Rectal smooth muscle tissue (tissue), 1 donor: ENCODE measurements around the gene CHRM5.

Source experiments
- H3K27ac ChIP-seq: one replicate; pipeline ENCODE4 v1.7.0; 2013; ENCODE audit warnings: low read depth, low read length, inconsistent platforms
- H3K27me3 ChIP-seq: one replicate; pipeline ENCODE4 v1.7.0; 2013; ENCODE audit warnings: low read length; ENCODE audit not compliant: control insufficient read depth, insufficient read depth
- H3K36me3 ChIP-seq: one replicate; pipeline ENCODE4 v1.7.0; 2013; ENCODE audit warnings: low read length; ENCODE audit not compliant: control insufficient read depth, insufficient read depth
- H3K4me1 ChIP-seq: one replicate; pipeline ENCODE4 v1.7.0; 2013; ENCODE audit warnings: low read length; ENCODE audit not compliant: control insufficient read depth, insufficient read depth
- H3K4me3 ChIP-seq: one replicate; pipeline ENCODE4 v1.7.0; 2013; ENCODE audit warnings: low read length
- H3K9ac ChIP-seq: one replicate; pipeline ENCODE4 v1.7.0; 2013; ENCODE audit warnings: low read length

The CHRM5 gene

DNA sequence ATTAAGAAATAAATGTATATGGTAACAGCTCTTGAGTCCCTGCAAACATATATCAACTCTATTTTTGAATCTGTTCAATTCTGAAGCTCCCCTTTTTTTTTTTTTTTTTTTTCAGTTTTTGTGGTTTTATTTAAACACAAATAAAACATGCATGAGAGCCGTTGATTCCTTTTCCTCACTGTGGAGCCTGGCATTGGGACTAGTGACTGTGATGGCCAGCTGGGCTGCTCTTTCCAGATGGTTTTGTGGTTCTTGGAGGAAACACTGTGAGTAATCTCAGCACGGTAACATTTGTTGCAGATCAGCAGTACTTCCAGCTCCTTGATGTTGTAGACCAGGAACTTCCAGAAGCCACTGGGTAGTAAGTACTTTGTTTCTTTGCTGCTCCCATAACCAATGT is 117.4 kb downstream of the CHRM5 start:
- H3K36me3 ChIP-seq: peaks cover 5% of the 10 kb centered on the region
- no peaks in the 10 kb centered on the region for H3K4me1 ChIP-seq
- no peak overlapping the region for H3K9ac ChIP-seq
- no peaks in the 10 kb centered on the region for H3K27me3 ChIP-seq
- no peak overlapping the region for H3K4me3 ChIP-seq
- H3K27ac ChIP-seq: no peak overlapping the region

DNA sequence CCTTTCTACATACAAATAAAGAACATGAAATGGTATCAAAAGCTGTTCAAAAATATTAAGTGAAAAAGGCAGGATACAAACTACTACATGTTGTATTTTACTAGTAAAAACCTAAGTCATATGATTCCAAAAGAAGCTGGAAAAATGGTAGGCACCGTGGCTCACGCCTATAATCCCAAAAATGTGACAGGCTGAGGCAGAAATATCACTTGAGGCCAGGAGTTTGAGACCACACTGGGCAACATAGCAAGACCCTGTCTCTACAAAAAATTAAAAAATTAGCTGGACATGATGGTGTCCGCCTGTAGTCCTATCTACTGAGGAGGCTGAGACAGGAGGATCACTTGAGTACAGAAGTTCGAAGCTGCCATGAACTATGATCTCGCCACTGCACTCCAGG is 131.6 kb downstream of the CHRM5 start:
- no peaks in the 10 kb centered on the region for H3K27me3 ChIP-seq
- H3K36me3 ChIP-seq: no peaks in the 10 kb centered on the region

DNA sequence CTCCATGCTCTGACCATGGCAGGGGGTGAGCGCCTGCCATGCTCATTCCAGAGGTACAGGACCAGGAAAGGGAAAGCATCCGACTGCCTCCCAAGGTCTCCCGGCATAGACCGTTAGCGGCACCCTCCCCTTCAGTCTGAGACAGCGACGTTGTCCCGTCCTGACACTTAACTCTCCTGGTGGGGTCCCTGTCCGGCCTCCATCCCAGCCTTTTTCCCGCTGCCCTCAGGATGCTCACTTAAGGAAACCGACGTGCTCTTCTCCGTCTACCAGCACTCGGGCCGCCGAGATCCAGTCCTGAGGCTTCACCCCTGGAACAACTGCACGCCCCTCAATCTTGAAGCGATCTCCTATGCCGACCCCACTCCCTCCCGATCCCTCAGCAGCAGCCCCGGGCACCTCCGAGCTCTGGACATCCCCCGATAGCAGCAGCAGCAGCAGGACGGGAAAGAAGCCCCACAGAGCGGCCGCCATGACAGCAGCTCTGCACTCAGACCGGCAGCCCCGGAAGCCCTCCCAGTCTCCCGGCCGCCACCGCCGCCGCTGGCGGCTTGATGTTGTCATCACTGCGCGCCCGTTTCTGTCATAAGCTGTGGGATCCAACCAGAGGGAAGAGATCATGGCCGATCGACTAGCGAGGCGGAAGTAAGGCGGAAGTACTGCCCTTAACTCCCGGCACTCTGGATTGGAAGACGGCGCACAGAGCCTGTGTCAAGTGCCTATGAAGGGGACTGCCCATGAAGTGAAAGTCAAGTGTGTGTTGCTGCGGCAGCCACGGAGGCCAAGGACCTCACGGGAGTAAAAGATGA is 133.3 kb downstream of the CHRM5 start, which contains the start of the genes EMC7 and PGBD4:
TSS of gene EMC7 (minus strand) at position 497 of the 809 bp plus-strand sequence. CDS start at position 474, 23 bp downstream.
TSS of gene PGBD4 (plus strand) at position 718 of the 809 bp plus-strand sequence. CDS start 449 bp downstream, outside the sequence.
- Histone ChIP-seq H3K4me3 (peak within 1 kb of the TSS; percentile 98), H3K36me3 (no peaks in the 10 kb centered on the region), H3K27ac (peak within 1 kb of the TSS; percentile 89), H3K4me1 (peaks cover 6% of the 10 kb centered on the region), H3K27me3 (no peaks in the 10 kb centered on the region), H3K9ac (peak within 1 kb of the TSS; percentile 95)

More for the DNA sequence above, 131.6 kb downstream of the CHRM5 start:
- no peak overlapping the region for H3K27ac ChIP-seq
- peak overlapping the region; percentile 1 for H3K4me3 ChIP-seq
- no peak overlapping the region for H3K9ac ChIP-seq
- peaks cover 6% of the 10 kb centered on the region for H3K4me1 ChIP-seq

DNA sequence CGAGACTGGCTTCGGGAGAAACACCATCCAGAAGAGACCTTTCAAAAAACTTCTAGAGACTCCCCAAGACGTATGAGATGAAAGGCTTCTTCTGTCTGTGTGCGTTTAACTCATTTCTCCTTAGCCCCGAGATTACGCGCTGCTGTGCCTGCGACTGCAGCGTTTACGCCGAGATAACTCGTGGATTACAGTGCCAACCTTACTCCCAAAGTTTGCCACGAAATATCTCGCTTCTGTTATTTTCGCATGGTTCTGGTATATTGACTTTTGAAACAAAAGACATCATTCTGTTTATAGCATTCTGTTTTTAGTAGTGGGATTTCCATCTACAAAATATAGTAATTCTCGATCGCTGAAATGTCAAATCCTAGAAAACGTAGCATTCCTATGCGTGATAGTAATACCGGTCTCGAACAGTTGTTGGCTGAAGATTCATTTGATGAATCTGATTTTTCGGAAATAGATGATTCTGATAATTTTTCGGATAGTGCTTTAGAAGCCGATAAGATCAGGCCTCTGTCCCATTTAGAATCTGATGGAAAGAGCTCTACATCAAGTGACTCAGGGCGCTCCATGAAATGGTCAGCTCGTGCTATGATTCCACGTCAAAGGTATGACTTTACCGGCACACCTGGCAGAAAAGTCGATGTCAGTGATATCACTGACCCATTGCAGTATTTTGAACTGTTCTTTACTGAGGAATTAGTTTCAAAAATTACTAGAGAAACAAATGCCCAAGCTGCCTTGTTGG is 134.1 kb downstream of the CHRM5 start:
- Histone ChIP-seq H3K4me3 (peak overlapping the region; percentile 90), H3K27me3 (no peaks in the 10 kb centered on the region), H3K4me1 (peaks cover 6% of the 10 kb centered on the region), H3K36me3 (no peaks in the 10 kb centered on the region), H3K9ac (peak overlapping the region; percentile 71), H3K27ac (peak overlapping the region; percentile 89)

DNA sequence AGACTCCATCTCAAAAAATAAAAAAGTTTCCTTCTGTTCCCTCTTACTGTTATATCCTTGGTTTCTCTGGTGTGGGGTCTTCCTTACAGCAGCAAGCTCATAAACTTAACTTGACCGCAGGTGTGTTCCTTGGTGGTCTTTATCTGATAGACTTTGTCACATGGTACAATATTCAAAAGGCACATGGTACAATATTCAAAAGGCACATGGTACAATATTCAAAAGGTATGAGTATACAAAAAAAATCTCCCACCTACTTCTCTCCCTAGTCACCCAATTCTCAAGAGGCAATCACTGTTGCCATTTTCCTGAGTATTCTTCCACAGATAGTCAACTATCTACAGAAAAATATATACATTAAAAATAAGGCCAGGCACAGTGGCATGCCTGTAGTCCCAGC is 138.1 kb downstream of the CHRM5 start:
- Histone ChIP-seq H3K4me3 (no peak overlapping the region), H3K36me3 (no peaks in the 10 kb centered on the region), H3K4me1 (peaks cover 6% of the 10 kb centered on the region), H3K27me3 (no peaks in the 10 kb centered on the region), H3K9ac (no peak overlapping the region), H3K27ac (no peak overlapping the region)

DNA sequence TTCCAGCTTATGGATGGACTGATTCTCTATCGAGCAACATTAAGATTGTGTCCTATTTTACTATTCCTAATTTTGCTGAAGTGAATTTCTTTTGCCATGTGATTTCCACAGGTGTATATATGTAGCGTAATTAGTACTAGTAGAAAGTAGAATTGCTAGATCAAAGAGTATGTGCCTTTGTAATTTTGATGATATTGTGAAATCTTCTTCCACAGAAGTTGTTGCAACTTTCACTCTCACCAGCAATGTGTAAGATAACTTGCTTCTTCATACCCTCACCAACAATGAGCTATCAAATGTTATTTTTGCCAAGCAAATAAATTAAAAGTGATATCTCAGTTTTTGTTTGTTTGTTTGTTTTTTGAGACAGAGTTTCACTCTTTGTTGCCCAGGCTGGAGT is 139.0 kb downstream of the CHRM5 start:
- H3K36me3 ChIP-seq: no peaks in the 10 kb centered on the region
- H3K27ac ChIP-seq: no peak overlapping the region
- no peak overlapping the region for H3K4me3 ChIP-seq
- no peak overlapping the region for H3K9ac ChIP-seq
- H3K27me3 ChIP-seq: no peaks in the 10 kb centered on the region
- H3K4me1 ChIP-seq: peaks cover 6% of the 10 kb centered on the region

DNA sequence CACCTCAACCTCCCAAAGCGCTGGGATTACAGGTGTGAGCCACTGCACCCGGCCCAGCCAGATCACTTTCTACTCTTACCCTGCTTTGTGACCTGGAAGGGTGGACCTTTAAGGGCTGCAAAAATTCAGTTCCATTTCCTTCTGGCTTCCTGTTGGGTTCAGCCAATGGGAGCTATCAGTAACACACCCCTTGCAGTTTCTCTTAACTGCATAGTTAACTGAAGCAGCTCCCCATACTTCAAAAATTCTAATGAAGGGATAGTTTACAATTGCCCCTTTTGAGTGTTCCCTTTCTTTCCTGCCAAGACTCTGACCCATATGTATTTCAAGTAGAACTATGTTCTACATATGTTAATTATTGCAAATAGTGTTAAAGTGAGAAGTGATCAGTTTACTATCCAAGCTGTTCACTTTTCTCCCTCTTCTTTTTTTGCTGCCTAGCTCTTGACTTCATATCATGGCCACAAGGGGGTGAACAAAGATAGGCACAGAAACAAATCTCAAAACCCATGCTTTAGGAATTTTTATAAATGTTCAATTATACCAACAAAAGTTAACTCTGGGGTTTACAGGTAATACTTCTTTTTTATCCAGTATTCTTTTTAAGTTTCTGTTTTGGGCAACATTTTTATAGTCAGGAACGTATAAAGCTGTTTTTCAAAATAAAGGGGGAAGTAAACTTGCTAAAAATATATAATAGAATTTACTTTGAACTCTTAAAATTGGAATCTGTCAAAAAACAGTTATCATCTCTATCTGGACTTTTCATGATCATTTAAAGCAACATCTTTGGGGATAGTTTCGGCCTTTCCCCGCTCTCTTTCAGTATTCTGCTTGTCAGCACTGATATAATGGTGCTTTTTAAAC is 141.7 kb downstream of the CHRM5 start:
- no peaks in the 10 kb centered on the region for H3K36me3 ChIP-seq
- no peak overlapping the region for H3K4me3 ChIP-seq
- no peaks in the 10 kb centered on the region for H3K27me3 ChIP-seq
- H3K9ac ChIP-seq: no peak overlapping the region
- H3K4me1 ChIP-seq: no peaks in the 10 kb centered on the region
- H3K27ac ChIP-seq: no peak overlapping the region

DNA sequence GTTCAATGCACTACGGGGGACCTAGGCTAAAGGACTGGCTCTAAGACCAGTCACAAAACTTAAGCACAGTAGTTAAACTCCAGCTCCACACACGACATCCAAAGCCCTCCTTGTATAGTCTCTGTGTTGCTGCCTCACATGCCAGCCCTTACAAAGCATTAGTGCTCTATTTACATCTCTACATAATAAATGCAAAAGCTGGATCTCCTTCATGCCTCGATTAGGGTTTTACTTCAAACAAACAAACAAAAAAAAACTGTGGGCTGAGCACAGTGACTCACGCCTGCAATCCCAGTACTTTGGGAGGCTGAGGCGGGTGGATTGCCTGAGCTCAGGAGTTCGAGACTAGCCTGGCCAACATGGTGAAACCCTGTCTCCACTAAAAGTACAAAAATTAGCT is 143.2 kb downstream of the CHRM5 start:
- H3K4me1 ChIP-seq: no peaks in the 10 kb centered on the region
- no peaks in the 10 kb centered on the region for H3K27me3 ChIP-seq
- H3K27ac ChIP-seq: no peak overlapping the region
- no peak overlapping the region for H3K9ac ChIP-seq
- no peak overlapping the region for H3K4me3 ChIP-seq
- H3K36me3 ChIP-seq: no peaks in the 10 kb centered on the region

DNA sequence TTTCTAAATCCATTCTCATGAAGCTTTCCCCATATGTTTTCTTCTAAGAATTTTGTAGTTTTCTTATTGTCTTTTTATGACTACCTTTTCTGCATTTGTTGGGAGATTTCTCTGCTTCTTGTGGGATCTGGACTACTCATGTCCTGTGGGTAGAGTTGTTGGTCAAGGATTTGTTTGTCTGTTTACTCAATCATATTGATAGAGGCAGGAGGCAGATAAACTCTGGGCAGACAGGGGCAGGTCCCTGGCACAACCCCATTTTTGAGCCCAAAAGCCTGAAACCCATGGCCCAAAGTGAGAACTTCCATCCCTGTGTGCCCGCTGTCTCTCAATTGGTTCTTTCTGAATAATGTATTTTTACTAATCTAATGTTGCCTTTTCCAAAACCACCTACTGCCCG is 145.9 kb downstream of the CHRM5 start:
- no peaks in the 10 kb centered on the region for H3K36me3 ChIP-seq

DNA sequence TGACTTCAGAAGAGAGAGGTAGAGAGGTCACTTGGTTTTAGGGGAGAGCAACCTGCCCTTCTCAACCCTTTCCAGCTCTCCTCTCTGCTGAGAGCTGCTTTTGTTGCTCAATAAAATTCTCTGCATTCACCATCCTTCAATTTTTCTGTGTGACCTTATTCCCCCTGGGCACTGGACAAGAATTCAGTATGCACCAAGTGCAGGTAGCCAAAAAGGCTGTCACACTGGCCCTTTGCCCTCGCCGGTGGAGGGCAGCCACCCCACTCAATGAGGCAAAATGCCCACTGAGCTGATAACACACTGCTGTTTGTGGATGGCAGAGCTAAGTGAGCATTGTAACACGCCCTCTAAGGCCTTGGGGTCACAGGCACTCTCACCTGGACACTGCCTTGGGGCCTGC is 146.4 kb downstream of the CHRM5 start:
- Histone ChIP-seq H3K36me3 (no peaks in the 10 kb centered on the region), H3K27me3 (no peaks in the 10 kb centered on the region), H3K9ac (no peak overlapping the region), H3K4me3 (no peak overlapping the region), H3K27ac (no peak overlapping the region), H3K4me1 (no peaks in the 10 kb centered on the region)

More for the DNA sequence above, 145.9 kb downstream of the CHRM5 start:
- H3K27me3 ChIP-seq: no peaks in the 10 kb centered on the region
- no peak overlapping the region for H3K4me3 ChIP-seq
- H3K4me1 ChIP-seq: no peaks in the 10 kb centered on the region
- H3K27ac ChIP-seq: no peak overlapping the region
- no peak overlapping the region for H3K9ac ChIP-seq

DNA sequence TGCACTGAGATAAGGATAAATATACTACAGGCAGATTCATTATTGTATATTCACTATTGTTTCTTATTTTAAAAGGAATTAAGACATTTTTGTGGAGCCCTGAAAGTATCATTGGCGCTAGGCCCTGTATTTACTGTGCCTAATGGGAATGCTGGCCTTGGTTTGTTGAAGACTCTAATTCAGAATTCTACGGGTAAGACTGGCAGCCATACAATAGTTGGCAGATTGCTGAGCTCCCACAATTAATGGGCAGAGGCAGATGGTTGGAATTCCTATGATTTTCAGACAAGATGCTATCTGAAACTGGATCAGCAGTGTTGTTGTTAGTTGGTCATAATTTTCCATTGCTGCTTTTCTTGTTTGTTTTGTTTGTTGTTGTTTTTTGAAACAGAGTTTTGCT is 148.3 kb downstream of the CHRM5 start:
- no peak overlapping the region for H3K4me3 ChIP-seq
- no peaks in the 10 kb centered on the region for H3K4me1 ChIP-seq
- H3K27ac ChIP-seq: no peak overlapping the region
- H3K36me3 ChIP-seq: no peaks in the 10 kb centered on the region
- no peak overlapping the region for H3K9ac ChIP-seq
- H3K27me3 ChIP-seq: no peaks in the 10 kb centered on the region
